Measurements from ENCODE around the gene VPS13C. TPM values are rescaled to one million over a fixed set of nuclear protein-coding genes. Genes with fewer than 3 reads are reported as not detected.

VPS13C gene
- total RNA-seq, 3 donors from 2014 or later: 15.5 to 20.6 (median 18.1) TPM

DNA sequence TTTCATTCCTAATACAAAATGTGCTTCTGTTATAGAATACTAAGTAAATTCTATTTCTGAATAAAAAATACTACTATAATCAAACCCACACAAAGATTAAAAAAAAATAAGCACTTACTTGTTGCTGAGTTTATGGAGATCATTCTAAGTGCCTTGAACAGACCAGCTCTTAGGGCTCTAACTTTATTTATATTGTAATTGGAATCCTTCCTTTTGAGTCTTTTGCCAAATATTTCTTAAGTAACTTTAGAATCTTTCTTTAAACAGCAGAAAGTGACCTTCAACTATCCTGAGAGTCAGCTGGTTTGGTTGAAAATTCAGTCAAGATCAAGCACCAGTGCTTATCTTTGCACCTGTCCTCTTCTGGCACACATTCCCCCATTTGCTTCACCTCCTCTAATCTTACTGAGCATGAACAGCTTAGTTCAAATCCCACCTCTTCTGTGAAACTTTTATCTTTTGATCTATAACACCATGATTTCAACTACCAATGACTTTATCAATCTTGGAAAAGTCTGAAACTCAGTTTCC lies 149.3 kb downstream of the VPS13C start:
- Mint-ChIP-seq H3K36me3 (ENCODE audit: insufficient read depth) (peaks cover 48% of the 10 kb centered on the region), H3K9me3 (no peaks in the 10 kb centered on the region), H3K27me3 (ENCODE audit: low read depth) (no peaks in the 10 kb centered on the region), H3K4me1 (ENCODE audit: low read depth) (no peaks in the 10 kb centered on the region), H3K4me3 (no peak overlapping the region)
- DNase-seq (no peak), ATAC-seq (no peak)

- no peak for ATAC-seq
- DNase-seq: no peak
- Mint-ChIP-seq H3K27me3 (ENCODE audit: low read depth) (no peaks in the 10 kb centered on the region), H3K36me3 (ENCODE audit: insufficient read depth) (peaks cover 56% of the 10 kb centered on the region), H3K4me1 (ENCODE audit: low read depth) (no peaks in the 10 kb centered on the region), H3K4me3 (no peak overlapping the region), H3K9me3 (peaks cover 4% of the 10 kb centered on the region)
These were observed 152.0 kb downstream of the VPS13C start for GRCh38 chr15:61908241-61908640.

DNA sequence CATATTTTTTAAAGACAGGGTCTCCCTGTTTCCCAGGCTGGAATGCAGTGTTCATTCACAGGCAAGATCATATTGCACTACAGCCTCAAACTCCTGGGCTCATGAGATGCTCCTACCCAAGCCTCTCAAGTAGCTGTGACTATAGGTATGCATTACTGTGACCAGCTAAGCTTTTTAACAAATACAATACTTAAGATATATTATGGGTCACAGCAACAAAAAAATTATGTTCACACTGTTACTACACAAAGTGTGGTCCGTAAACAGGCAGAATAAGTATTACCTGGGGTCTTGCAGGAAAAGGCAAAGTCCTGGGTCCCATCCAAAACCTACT lies 152.5 kb downstream of the VPS13C start:
- Mint-ChIP-seq H3K27me3 (ENCODE audit: low read depth) (no peaks in the 10 kb centered on the region), H3K4me3 (no peak overlapping the region), H3K9me3 (peaks cover 4% of the 10 kb centered on the region), H3K36me3 (ENCODE audit: insufficient read depth) (peaks cover 57% of the 10 kb centered on the region), H3K4me1 (ENCODE audit: low read depth) (no peaks in the 10 kb centered on the region)
- ATAC-seq: no peak
- DNase-seq: no peak

- DNase-seq: no peak
- no peaks in the 10 kb centered on the region for H3K4me1 Mint-ChIP-seq (ENCODE audit: low read depth)
- ATAC-seq: no peak
- no peak overlapping the region for H3K4me3 Mint-ChIP-seq
- peaks cover 10% of the 10 kb centered on the region for H3K9me3 Mint-ChIP-seq
- peaks cover 63% of the 10 kb centered on the region for H3K36me3 Mint-ChIP-seq (ENCODE audit: insufficient read depth)
- no peaks in the 10 kb centered on the region for H3K27me3 Mint-ChIP-seq (ENCODE audit: low read depth)
These were observed 153.1 kb downstream of the VPS13C start for GRCh38 chr15:61906961-61907752.

GRCh38 chr15:61893146-61893545 lies 167.1 kb downstream of the VPS13C start:
- Mint-ChIP-seq H3K9me3 (peaks cover 25% of the 10 kb centered on the region), H3K4me3 (no peak overlapping the region), H3K36me3 (ENCODE audit: insufficient read depth) (peaks cover 75% of the 10 kb centered on the region), H3K4me1 (ENCODE audit: low read depth) (peaks cover 3% of the 10 kb centered on the region), H3K27me3 (ENCODE audit: low read depth) (no peaks in the 10 kb centered on the region)
- ATAC-seq: no peak
- no peak for DNase-seq

GRCh38 chr15:61892140-61892539 lies 168.1 kb downstream of the VPS13C start:
- DNase-seq (no peak), ATAC-seq (no peak)

GRCh38 chr15:61890106-61890505 lies 170.1 kb downstream of the VPS13C start:
- ATAC-seq (no peak), DNase-seq (no peak)
- Mint-ChIP-seq H3K27me3 (ENCODE audit: low read depth) (no peaks in the 10 kb centered on the region), H3K4me3 (no peak overlapping the region), H3K9me3 (peaks cover 15% of the 10 kb centered on the region), H3K4me1 (ENCODE audit: low read depth) (peaks cover 3% of the 10 kb centered on the region), H3K36me3 (ENCODE audit: insufficient read depth) (peaks cover 72% of the 10 kb centered on the region)

More at GRCh38 chr15:61892140-61892539, 168.1 kb downstream of the VPS13C start:
- H3K4me1 Mint-ChIP-seq (ENCODE audit: low read depth): peaks cover 3% of the 10 kb centered on the region
- H3K4me3 Mint-ChIP-seq: no peak overlapping the region
- peaks cover 25% of the 10 kb centered on the region for H3K9me3 Mint-ChIP-seq
- peaks cover 72% of the 10 kb centered on the region for H3K36me3 Mint-ChIP-seq (ENCODE audit: insufficient read depth)
- H3K27me3 Mint-ChIP-seq (ENCODE audit: low read depth): no peaks in the 10 kb centered on the region

DNA sequence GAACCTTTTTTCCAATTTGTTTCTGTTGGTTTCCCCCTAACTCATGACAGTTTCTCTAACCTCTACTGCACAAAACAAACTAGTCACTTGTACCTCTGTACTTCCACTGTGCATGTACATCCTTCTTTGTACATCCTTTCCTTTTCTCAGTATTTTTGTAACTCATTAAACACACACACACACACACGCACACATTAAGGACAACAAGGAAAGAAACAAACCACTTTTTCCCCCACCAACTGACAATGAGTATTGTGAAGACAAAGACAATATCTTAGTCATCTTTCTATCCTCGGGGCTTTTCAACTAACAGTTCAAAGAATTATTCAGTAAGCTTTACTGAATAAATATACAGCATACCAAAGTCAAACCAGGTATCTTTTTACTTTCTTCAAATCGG lies 170.5 kb downstream of the VPS13C start:
- peaks cover 3% of the 10 kb centered on the region for H3K4me1 Mint-ChIP-seq (ENCODE audit: low read depth)
- H3K4me3 Mint-ChIP-seq: no peak overlapping the region
- peaks cover 12% of the 10 kb centered on the region for H3K9me3 Mint-ChIP-seq
- no peaks in the 10 kb centered on the region for H3K27me3 Mint-ChIP-seq (ENCODE audit: low read depth)
- no peak for DNase-seq
- ATAC-seq: no peak
- peaks cover 68% of the 10 kb centered on the region for H3K36me3 Mint-ChIP-seq (ENCODE audit: insufficient read depth)

- peaks cover 55% of the 10 kb centered on the region for H3K36me3 Mint-ChIP-seq (ENCODE audit: insufficient read depth)
These were observed 172.0 kb downstream of the VPS13C start for GRCh38 chr15:61888074-61888780.

DNA sequence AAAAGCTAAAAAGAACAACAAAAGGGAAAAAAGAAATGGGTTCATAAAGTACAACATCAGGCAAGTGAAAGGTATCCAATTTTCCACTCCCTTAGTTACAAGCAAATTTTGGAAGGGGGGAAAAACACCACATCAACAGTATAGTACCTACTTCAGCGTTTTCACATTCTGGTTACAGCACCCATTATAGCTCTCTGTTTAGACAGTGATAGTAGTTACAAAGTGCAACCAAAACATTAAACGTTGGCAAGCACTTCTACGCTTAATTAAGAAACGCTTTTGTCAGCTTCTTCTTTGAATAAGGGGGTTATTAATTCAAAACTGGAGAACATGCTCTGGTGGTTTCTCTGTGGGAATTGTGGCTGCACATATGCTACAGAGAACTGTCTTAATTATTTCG lies 180.2 kb downstream of the VPS13C start:
- Mint-ChIP-seq H3K4me1 (ENCODE audit: low read depth) (no peaks in the 10 kb centered on the region), H3K36me3 (ENCODE audit: insufficient read depth) (peaks cover 23% of the 10 kb centered on the region), H3K4me3 (no peak overlapping the region), H3K9me3 (no peaks in the 10 kb centered on the region), H3K27me3 (ENCODE audit: low read depth) (no peaks in the 10 kb centered on the region)
- no peak for DNase-seq
- ATAC-seq: no peak

More at GRCh38 chr15:61888074-61888780, 172.0 kb downstream of the VPS13C start:
- ATAC-seq (no peak), DNase-seq (no peak)
- H3K9me3 Mint-ChIP-seq: peaks cover 7% of the 10 kb centered on the region
- H3K27me3 Mint-ChIP-seq (ENCODE audit: low read depth): no peaks in the 10 kb centered on the region
- no peak overlapping the region for H3K4me3 Mint-ChIP-seq
- H3K4me1 Mint-ChIP-seq (ENCODE audit: low read depth): peaks cover 3% of the 10 kb centered on the region

DNA sequence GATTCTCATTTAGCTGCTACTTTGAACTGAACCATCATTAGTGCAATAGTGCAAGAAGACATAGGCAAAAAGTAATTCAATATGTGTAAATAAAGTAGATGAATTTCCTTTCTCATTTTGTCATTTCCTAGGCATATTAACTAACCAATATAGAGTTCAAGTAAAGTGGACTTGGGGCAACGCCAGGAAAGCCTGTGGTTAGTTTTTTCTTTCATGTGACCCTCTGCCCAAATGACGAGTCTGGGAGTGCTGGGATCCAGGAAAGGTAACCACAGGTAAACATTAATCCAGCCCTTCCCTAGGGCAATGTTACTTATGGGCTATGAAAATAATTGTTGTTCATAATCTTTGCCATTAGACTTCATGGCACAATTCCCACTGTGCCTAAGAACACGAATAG lies 181.0 kb downstream of the VPS13C start:
- peaks cover 23% of the 10 kb centered on the region for H3K36me3 Mint-ChIP-seq (ENCODE audit: insufficient read depth)
- ATAC-seq (no peak), DNase-seq (no peak)
- no peaks in the 10 kb centered on the region for H3K4me1 Mint-ChIP-seq (ENCODE audit: low read depth)
- no peaks in the 10 kb centered on the region for H3K9me3 Mint-ChIP-seq
- H3K27me3 Mint-ChIP-seq (ENCODE audit: low read depth): no peaks in the 10 kb centered on the region
- no peak overlapping the region for H3K4me3 Mint-ChIP-seq

DNA sequence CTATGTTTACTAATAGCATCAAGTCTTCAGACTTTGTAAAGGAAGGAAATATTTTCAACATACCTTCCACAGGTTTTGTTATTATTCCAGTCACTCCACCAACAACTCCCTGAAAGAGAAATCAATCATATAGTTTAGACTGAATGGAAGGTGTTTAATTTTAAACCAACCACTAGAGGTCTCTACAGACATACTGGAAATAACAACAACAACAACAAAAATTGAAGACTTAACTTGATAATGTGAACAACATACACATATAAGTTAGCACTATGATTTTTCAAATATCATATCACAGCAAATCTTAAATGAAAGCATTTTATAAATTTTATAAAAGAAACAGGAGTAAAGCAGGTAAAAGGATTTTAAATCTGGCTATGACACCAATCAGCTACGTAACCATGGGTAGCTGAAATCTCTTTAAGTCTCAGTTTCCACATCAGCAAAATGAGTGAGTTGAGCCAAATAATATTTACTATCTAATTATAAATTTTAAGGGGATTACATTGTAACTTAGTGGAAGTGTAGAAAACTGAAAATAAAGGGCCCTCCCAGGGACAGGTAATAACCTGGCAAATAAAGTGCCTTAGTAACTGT lies 188.2 kb downstream of the VPS13C start:
- Mint-ChIP-seq H3K4me3 (no peak overlapping the region), H3K4me1 (ENCODE audit: low read depth) (no peaks in the 10 kb centered on the region), H3K27me3 (ENCODE audit: low read depth) (no peaks in the 10 kb centered on the region), H3K36me3 (ENCODE audit: insufficient read depth) (peaks cover 31% of the 10 kb centered on the region), H3K9me3 (no peaks in the 10 kb centered on the region)
- no peak for ATAC-seq
- DNase-seq: no peak

- no peaks in the 10 kb centered on the region for H3K27me3 Mint-ChIP-seq (ENCODE audit: low read depth)
- no peaks in the 10 kb centered on the region for H3K4me1 Mint-ChIP-seq (ENCODE audit: low read depth)
- no peak overlapping the region for H3K4me3 Mint-ChIP-seq
- no peaks in the 10 kb centered on the region for H3K9me3 Mint-ChIP-seq
- ATAC-seq (no peak), DNase-seq (no peak)
- peaks cover 31% of the 10 kb centered on the region for H3K36me3 Mint-ChIP-seq (ENCODE audit: insufficient read depth)
These were observed 190.6 kb downstream of the VPS13C start for GRCh38 chr15:61869656-61870055.

GRCh38 chr15:61861962-61862361 lies 198.3 kb downstream of the VPS13C start:
- DNase-seq: no peak
- Mint-ChIP-seq H3K4me1 (ENCODE audit: low read depth) (peaks cover 4% of the 10 kb centered on the region), H3K27me3 (ENCODE audit: low read depth) (no peaks in the 10 kb centered on the region), H3K9me3 (no peaks in the 10 kb centered on the region), H3K36me3 (ENCODE audit: insufficient read depth) (peaks cover 14% of the 10 kb centered on the region), H3K4me3 (no peak overlapping the region)
- ATAC-seq: no peak

All from activated T-cell treated with anti-CD3 and anti-CD28 coated beads, Interleukin-2, amount 50 U/mL, for 4 hours (primary cell).